HG03460 (cell line): ENCODE results near the gene MICA.
"Not testable (repeated sequence)": the region's sequence is repeated elsewhere in the genome, so short reads cannot be mapped to it uniquely, and the experiment has no call there.

Experiments
- ATAC-seq: cut with Tn5 transposase; IDR thresholded peaks from one replicate; pipeline ENCODE4 v1.9.1; 2021; ENCODE audit not compliant: unreplicated experiment

The MICA gene

GRCh38 chr6:31381666-31382065 is 21.7 kb upstream of the MICA start:
- ATAC-seq: no peak

GRCh38 chr6:31383149-31383548 is 20.2 kb upstream of the MICA start:
- no peak for ATAC-seq

GRCh38 chr6:31385041-31385440 is 18.4 kb upstream of the MICA start:
- ATAC-seq: no peak

GRCh38 chr6:31386099-31386498 is 17.3 kb upstream of the MICA start:
- no peak for ATAC-seq

GRCh38 chr6:31386977-31387376 is 16.4 kb upstream of the MICA start:
- ATAC-seq: no peak

GRCh38 chr6:31388916-31389801 is 14.2 kb upstream of the MICA start:
- not testable (repeated sequence) for ATAC-seq

GRCh38 chr6:31389802-31390132 is 13.6 kb upstream of the MICA start:
- not testable (repeated sequence) for ATAC-seq

- no peak for ATAC-seq
Measured at GRCh38 chr6:31393932-31394331, 9.5 kb upstream of the MICA start.

GRCh38 chr6:31394381-31394780 is 9.0 kb upstream of the MICA start:
- no peak for ATAC-seq

- no peak for ATAC-seq
Measured at GRCh38 chr6:31395832-31396231, 7.6 kb upstream of the MICA start.

- ATAC-seq: no peak
Measured at GRCh38 chr6:31396422-31397152, 6.8 kb upstream of the MICA start.

GRCh38 chr6:31397153-31397499 is 6.3 kb upstream of the MICA start:
- not testable (repeated sequence) for ATAC-seq

GRCh38 chr6:31397901-31398525 is 5.4 kb upstream of the MICA start:
- no peak for ATAC-seq

- ATAC-seq: no peak
Measured at GRCh38 chr6:31399589-31400466, 3.6 kb upstream of the MICA start.

GRCh38 chr6:31400467-31401289 is 2.7 kb upstream of the MICA start:
- peak; percentile 42 for ATAC-seq

GRCh38 chr6:31401403-31401802 is 2.0 kb upstream of the MICA start:
- ATAC-seq: no peak

GRCh38 chr6:31402324-31403282 is 792 bp upstream of the MICA start:
- peak; percentile 17 for ATAC-seq

GRCh38 chr6:31404061-31404364 is 618 bp downstream of the MICA start:
- ATAC-seq: not testable (repeated sequence)

GRCh38 chr6:31405996-31406395 is 2.6 kb downstream of the MICA start:
- ATAC-seq: no peak
